ENCODE results near the gene RETREG2.

Gene RETREG2

GRCh38 chr2:219215871-219216534 is 37.9 kb downstream of the RETREG2 start:
- DNase-seq (ENCODE audit: low spot score) = no peak

- no peak for DNase-seq (ENCODE audit: low spot score)
Measured at GRCh38 chr2:219216535-219216915, 38.5 kb downstream of the RETREG2 start.

- peak; percentile 82 for DNase-seq (ENCODE audit: low spot score)
Measured at GRCh38 chr2:219218217-219218731, 40.2 kb downstream of the RETREG2 start.

- DNase-seq (ENCODE audit: low spot score) = peak; percentile 91
Measured at GRCh38 chr2:219218732-219219701, 40.9 kb downstream of the RETREG2 start, which contains the start of gene ABCB6. Gene ABCB6 (minus strand): TSS chr2:219218958. CDS start chr2:219218673, 285 bp downstream.

GRCh38 chr2:219219784-219220532 is 41.9 kb downstream of the RETREG2 start:
- no peak for DNase-seq (ENCODE audit: low spot score)

- DNase-seq (ENCODE audit: low spot score) = no peak
Measured at GRCh38 chr2:219220652-219221402, 42.8 kb downstream of the RETREG2 start.

GRCh38 chr2:219221957-219222518 is 44.0 kb downstream of the RETREG2 start:
- DNase-seq (ENCODE audit: low spot score) = no peak

- DNase-seq (ENCODE audit: low spot score) = no peak
Measured at GRCh38 chr2:219223831-219224610, 45.9 kb downstream of the RETREG2 start.

GRCh38 chr2:219225350-219225749 is 47.3 kb downstream of the RETREG2 start:
- DNase-seq (ENCODE audit: low spot score) = no peak

GRCh38 chr2:219228041-219228910 is 50.2 kb downstream of the RETREG2 start:
- peak; percentile 26 for DNase-seq (ENCODE audit: low spot score)

- no peak for DNase-seq (ENCODE audit: low spot score)
Measured at GRCh38 chr2:219228911-219229304, 50.8 kb downstream of the RETREG2 start.

GRCh38 chr2:219229305-219230058 is 51.4 kb downstream of the RETREG2 start, which contains the start of the genes ANKZF1 and ATG9A:
Gene ANKZF1 (plus strand): TSS chr2:219229806. CDS start chr2:219230258, 452 bp downstream.
Gene ATG9A (minus strand): TSS chr2:219229636. CDS start chr2:219228024, 1,612 bp downstream.
- DNase-seq (ENCODE audit: low spot score) = peak; percentile 99

GRCh38 chr2:219230059-219230540 is 52.0 kb downstream of the RETREG2 start:
- DNase-seq (ENCODE audit: low spot score) = peak; percentile 70

GRCh38 chr2:219234331-219234730 is 56.3 kb downstream of the RETREG2 start:
- DNase-seq (ENCODE audit: low spot score) = no peak
